Measurements from ENCODE around the gene KSR1. TPM values are rescaled to one million over a fixed set of nuclear protein-coding genes. Genes with fewer than 3 reads are reported as not detected.

Gene KSR1
- total and polyA plus RNA-seq, 11 donors = 6.1 to 31.1 (median 7.5) TPM

DNA sequence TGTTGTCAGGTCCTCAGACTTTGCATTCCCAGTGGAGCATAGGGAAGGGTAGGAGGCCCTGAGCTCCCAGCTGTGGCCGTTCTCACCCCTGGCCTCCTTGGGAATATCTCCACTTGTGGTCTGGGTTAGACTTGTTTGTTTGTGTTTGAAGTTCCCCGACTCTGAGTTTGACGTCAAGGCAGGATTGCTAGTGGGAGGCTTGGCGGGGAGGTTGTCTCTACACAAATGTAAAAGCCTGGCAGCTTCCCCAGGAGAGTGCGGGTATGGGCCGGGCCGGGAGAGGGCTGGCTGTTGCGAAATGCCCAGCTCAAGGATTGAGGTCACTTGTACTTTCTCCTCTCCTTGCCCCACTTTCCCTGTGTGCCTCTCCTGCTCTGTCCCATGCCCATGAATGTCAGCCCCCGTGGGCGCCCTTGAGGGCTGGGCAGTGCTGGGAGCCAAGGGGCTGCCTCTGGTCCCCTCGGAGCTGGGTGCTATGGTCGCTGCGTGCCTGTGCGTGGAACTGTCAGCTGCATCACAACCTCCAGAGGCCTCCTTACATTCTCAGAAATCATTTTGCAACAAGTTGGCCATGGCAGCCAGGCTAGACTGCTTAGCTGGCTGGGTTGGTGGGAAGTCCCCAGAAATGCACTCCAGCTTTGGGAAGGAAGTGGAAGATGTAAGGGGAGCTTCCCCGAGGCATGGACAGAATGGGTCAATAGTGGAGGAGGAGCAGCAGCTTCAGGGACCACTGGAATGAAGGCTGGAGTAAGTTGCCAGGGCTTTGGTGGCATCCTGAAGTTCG lies 84.3 kb downstream of the KSR1 start:
- Histone ChIP-seq H3K36me3 (no peaks in the 10 kb centered on the region), H3K4me1 (peaks cover 0 to 69% (median 13%) of the 10 kb centered on the region in 12 donors), H3K9me3 (no peaks in the 10 kb centered on the region), H3K27ac (peak overlapping the region in 6 of 12 donors; percentile 38 to 81 (median 54)), H3K4me3 (no peak overlapping the region), H3K27me3 (no peaks in the 10 kb centered on the region)
- TF ChIP-seq, protein P1, sequence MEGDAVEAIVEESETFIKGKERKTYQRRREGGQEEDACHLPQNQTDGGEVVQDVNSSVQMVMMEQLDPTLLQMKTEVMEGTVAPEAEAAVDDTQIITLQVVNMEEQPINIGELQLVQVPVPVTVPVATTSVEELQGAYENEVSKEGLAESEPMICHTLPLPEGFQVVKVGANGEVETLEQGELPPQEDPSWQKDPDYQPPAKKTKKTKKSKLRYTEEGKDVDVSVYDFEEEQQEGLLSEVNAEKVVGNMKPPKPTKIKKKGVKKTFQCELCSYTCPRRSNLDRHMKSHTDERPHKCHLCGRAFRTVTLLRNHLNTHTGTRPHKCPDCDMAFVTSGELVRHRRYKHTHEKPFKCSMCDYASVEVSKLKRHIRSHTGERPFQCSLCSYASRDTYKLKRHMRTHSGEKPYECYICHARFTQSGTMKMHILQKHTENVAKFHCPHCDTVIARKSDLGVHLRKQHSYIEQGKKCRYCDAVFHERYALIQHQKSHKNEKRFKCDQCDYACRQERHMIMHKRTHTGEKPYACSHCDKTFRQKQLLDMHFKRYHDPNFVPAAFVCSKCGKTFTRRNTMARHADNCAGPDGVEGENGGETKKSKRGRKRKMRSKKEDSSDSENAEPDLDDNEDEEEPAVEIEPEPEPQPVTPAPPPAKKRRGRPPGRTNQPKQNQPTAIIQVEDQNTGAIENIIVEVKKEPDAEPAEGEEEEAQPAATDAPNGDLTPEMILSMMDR (IDR thresholded peaks at IDR 0.05) = no peak
- TF ChIP-seq POLR2A (IDR thresholded peaks at IDR 0.05) = no peak
- intact Hi-C loops (cut with DNase I) = no loop called here
- 63 to 84% (median 77%) methylated on average over 16 of the region's 16 CpGs for WGBS, 4 donors
- ATAC-seq (peak; percentile 57 to 92 (median 88)), DNase-seq (peak; percentile 67 to 85 (median 82))

DNA sequence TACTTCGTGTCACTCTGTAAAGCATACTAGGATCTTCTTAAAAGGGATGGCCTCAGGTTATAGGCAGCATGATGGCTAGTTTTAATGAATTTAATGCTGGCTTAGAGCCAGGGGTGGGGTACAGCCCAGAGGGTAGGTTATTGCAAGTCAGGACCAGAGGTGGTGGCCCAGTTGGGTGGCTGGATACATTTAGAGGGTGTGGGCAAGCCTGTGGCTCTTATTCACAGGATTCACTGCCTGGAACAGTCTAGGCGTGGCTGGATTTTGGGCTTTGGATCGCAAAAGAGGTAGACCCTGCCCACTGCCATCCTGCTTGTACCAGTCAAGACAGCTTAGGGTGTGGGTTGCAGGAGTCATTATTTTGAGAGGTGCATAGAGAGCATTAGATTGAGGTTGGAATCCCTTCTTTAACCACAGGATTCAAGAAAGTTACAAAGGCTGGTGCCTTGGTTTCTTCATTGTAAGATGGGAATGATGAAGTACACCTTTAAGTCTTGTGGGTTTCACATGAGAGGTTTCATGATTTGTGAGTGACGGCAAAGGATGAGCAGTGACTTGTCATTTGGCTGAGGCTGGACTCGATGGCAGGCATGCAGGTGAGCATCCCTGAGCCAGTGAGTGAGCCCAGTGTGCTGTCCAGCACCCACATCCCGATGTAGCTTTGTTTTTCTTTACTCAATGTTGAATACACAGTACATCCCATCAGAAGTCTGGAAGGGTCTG lies 85.2 kb downstream of the KSR1 start:
- H3K27me3 ChIP-seq = no peaks in the 10 kb centered on the region
- H3K4me1 ChIP-seq = peaks cover 0 to 68% (median 12%) of the 10 kb centered on the region in 12 donors
- DNase-seq (no peak), ATAC-seq (no peak)
- intact Hi-C loops (cut with DNase I) = no loop called here
- H3K27ac ChIP-seq = peak overlapping the region in 3 of 12 donors; percentile 32 to 81 (median 80)
- 92 to 96% (median 96%) methylated on average over 5 to 6 of the region's 6 CpGs for WGBS, 4 donors
- no peaks in the 10 kb centered on the region for H3K9me3 ChIP-seq
- no peaks in the 10 kb centered on the region for H3K36me3 ChIP-seq
- H3K4me3 ChIP-seq = no peak overlapping the region
- no peak for TF ChIP-seq POLR2A (IDR thresholded peaks at IDR 0.05)
- TF ChIP-seq, protein P1 (IDR thresholded peaks at IDR 0.05) = no peak

DNA sequence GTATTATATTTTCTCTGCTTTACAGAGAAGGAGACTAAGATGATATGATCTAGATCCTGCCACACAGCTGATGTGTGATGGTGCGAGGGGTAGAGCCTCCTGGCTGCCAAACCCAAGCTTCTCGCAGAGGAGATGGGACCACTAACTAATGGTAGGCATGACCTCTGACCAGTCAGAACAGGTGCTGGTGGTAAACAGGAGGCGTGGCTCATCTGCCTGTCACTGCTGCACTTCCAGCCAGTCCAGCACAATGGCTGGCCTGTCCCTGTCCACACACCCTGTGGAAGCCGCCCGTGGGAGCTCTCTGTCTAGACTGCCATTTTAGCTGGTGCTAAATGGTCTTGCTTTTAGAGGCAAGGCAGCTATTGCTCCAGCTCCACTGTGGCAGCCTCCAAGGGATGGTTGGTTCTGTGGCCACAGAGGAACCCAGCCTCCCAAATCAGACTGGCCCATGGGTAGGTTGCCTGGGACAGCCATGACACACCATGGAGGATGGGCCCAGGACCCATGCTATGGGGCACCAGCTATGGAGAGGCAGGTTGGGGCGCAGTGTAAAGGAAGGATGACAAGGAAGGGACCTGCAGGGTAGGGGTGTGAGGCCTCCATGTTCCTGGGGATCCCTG lies 86.7 kb downstream of the KSR1 start:
- TF ChIP-seq, protein P1 (IDR thresholded peaks at IDR 0.05) = no peak
- TF ChIP-seq POLR2A (IDR thresholded peaks at IDR 0.05) = no peak
- H3K36me3 ChIP-seq = no peaks in the 10 kb centered on the region
- no peak overlapping the region for H3K27ac ChIP-seq
- H3K27me3 ChIP-seq = no peaks in the 10 kb centered on the region
- DNase-seq (no peak), ATAC-seq (no peak)
- H3K9me3 ChIP-seq = no peaks in the 10 kb centered on the region
- intact Hi-C loops (cut with DNase I) = no loop called here
- peaks cover 0 to 76% (median 12%) of the 10 kb centered on the region in 12 donors for H3K4me1 ChIP-seq
- H3K4me3 ChIP-seq = no peak overlapping the region
- WGBS, 4 donors = 98 to 100% (median 98%) methylated on average over 6 of the region's 6 CpGs

DNA sequence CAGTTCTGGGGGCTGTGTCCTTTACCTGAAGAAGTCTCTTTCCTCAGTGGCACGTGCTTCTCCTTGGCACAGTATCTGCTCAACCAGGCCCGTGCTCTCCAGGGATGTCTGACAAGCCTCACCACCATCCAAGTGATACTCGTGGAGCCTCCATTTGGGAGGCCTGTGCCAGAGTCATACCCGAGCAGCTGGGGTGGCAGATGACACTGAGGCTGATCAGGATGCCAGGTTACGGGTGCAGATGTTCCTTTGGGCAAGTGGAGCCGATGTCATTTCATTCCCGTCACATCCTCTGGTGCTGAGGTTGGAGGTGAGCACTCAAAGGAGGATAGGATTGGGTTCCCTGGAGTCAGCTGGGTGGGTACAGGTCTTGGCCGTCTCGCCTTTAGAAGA lies 87.2 kb downstream of the KSR1 start:
- no peak overlapping the region for H3K27ac ChIP-seq
- WGBS, 4 donors = 90 to 96% (median 92%) methylated on average over 9 of the region's 9 CpGs
- ATAC-seq = no peak

More for the DNA sequence above, 87.2 kb downstream of the KSR1 start:
- peaks cover 0 to 74% (median 12%) of the 10 kb centered on the region in 12 donors for H3K4me1 ChIP-seq
- intact Hi-C loops (cut with DNase I) = no loop called here
- no peaks in the 10 kb centered on the region for H3K27me3 ChIP-seq
- no peak for TF ChIP-seq POLR2A (IDR thresholded peaks at IDR 0.05)
- TF ChIP-seq, protein P1 (IDR thresholded peaks at IDR 0.05) = no peak
- H3K36me3 ChIP-seq = no peaks in the 10 kb centered on the region
- H3K4me3 ChIP-seq = no peak overlapping the region
- no peak for DNase-seq
- H3K9me3 ChIP-seq = no peaks in the 10 kb centered on the region
